ENCODE measurements around the gene MEX3A.
A peak's percentile ranks its signal among the peaks of the same experiment; 100 is the strongest.

Gene MEX3A

GRCh38 chr1:156097499-156098178, 15.4 kb upstream of the MEX3A start:
- H3K4me3 ChIP-seq (ENCODE audit: low read length), result no peak overlapping the region
- no peaks in the 10 kb centered on the region for H3K36me3 ChIP-seq (ENCODE audit: control insufficient read depth, low read length)
- peaks cover 17% of the 10 kb centered on the region for H3K4me1 ChIP-seq (ENCODE audit: control insufficient read depth, low read length)
- no peak for TF ChIP-seq CTCF (IDR thresholded peaks at IDR 0.05; ENCODE audit: low read depth, low read length, poor library complexity, severe bottlenecking)
- no peak for TF ChIP-seq EZH2phosphoT487 (IDR thresholded peaks at IDR 0.05; ENCODE audit: borderline replicate concordance, low read length)
- no peaks in the 10 kb centered on the region for H3F3A ChIP-seq (ENCODE audit: control insufficient read depth, insufficient read depth)
- peak overlapping the region; percentile 75 for H3K4me2 ChIP-seq (ENCODE audit: low read length)
- H3K27me3 ChIP-seq (ENCODE audit: control insufficient read depth, low read length), result no peaks in the 10 kb centered on the region
- H3K9me3 ChIP-seq (ENCODE audit: control insufficient read depth, insufficient read depth, low read length), result no peaks in the 10 kb centered on the region
- H3K9me2 ChIP-seq (replicated peaks; ENCODE audit: control insufficient read depth, low read length), result no peaks in the 10 kb centered on the region
- H4K20me1 ChIP-seq (ENCODE audit: control insufficient read depth, insufficient read depth, low read depth, low read length), result no peaks in the 10 kb centered on the region
- H3K79me2 ChIP-seq (ENCODE audit: control insufficient read depth, low read length), result no peaks in the 10 kb centered on the region
- no peak overlapping the region for H3K27ac ChIP-seq (ENCODE audit: low read depth, low read length)

- no peaks in the 10 kb centered on the region for H3K27me3 ChIP-seq (ENCODE audit: control insufficient read depth, low read length)
- no peaks in the 10 kb centered on the region for H3K9me3 ChIP-seq (ENCODE audit: control insufficient read depth, insufficient read depth, low read length)
- no peaks in the 10 kb centered on the region for H4K20me1 ChIP-seq (ENCODE audit: control insufficient read depth, insufficient read depth, low read depth, low read length)
- H3F3A ChIP-seq (ENCODE audit: control insufficient read depth, insufficient read depth), result no peaks in the 10 kb centered on the region
- no peaks in the 10 kb centered on the region for H3K36me3 ChIP-seq (ENCODE audit: control insufficient read depth, low read length)
- no peaks in the 10 kb centered on the region for H3K79me2 ChIP-seq (ENCODE audit: control insufficient read depth, low read length)
- peaks cover 17% of the 10 kb centered on the region for H3K4me1 ChIP-seq (ENCODE audit: control insufficient read depth, low read length)
- no peaks in the 10 kb centered on the region for H3K9me2 ChIP-seq (replicated peaks; ENCODE audit: control insufficient read depth, low read length)
- H3K27ac ChIP-seq (ENCODE audit: low read depth, low read length), result no peak overlapping the region
- peak overlapping the region; percentile 75 for H3K4me2 ChIP-seq (ENCODE audit: low read length)
- TF ChIP-seq CTCF (IDR thresholded peaks at IDR 0.05; ENCODE audit: low read depth, low read length, poor library complexity, severe bottlenecking) (peak; percentile 99), EZH2phosphoT487 (IDR thresholded peaks at IDR 0.05; ENCODE audit: borderline replicate concordance, low read length) (no peak)
- peak overlapping the region; percentile 50 for H3K4me3 ChIP-seq (ENCODE audit: low read length)
These were observed 14.6 kb upstream of the MEX3A start for GRCh38 chr1:156096640-156097391.

- peak overlapping the region; percentile 75; the same call in 1 of the 2 replicates for H3K4me2 ChIP-seq (ENCODE audit: low read length)
- H3K27ac ChIP-seq (ENCODE audit: low read depth, low read length), result no peak overlapping the region
These were observed 13.7 kb upstream of the MEX3A start for GRCh38 chr1:156095906-156096508.

More at GRCh38 chr1:156095906-156096508, 13.7 kb upstream of the MEX3A start:
- no peaks in the 10 kb centered on the region for H3K9me2 ChIP-seq (replicated peaks; ENCODE audit: control insufficient read depth, low read length)
- H3K36me3 ChIP-seq (ENCODE audit: control insufficient read depth, low read length), result no peaks in the 10 kb centered on the region
- no peaks in the 10 kb centered on the region for H3K79me2 ChIP-seq (ENCODE audit: control insufficient read depth, low read length)
- H3K4me3 ChIP-seq (ENCODE audit: low read length), result no peak overlapping the region
- H3F3A ChIP-seq (ENCODE audit: control insufficient read depth, insufficient read depth), result no peaks in the 10 kb centered on the region
- TF ChIP-seq CTCF (IDR thresholded peaks at IDR 0.05; ENCODE audit: low read depth, low read length, poor library complexity, severe bottlenecking) (no peak), EZH2phosphoT487 (IDR thresholded peaks at IDR 0.05; ENCODE audit: borderline replicate concordance, low read length) (no peak)
- H3K27me3 ChIP-seq (ENCODE audit: control insufficient read depth, low read length), result no peaks in the 10 kb centered on the region
- H3K4me1 ChIP-seq (ENCODE audit: control insufficient read depth, low read length), result peaks cover 17% of the 10 kb centered on the region
- H3K9me3 ChIP-seq (ENCODE audit: control insufficient read depth, insufficient read depth, low read length), result no peaks in the 10 kb centered on the region
- no peaks in the 10 kb centered on the region for H4K20me1 ChIP-seq (ENCODE audit: control insufficient read depth, insufficient read depth, low read depth, low read length)
